Measurements from ENCODE around the gene ENOX1.

GRCh38 chr13:43377973-43378372 lies 408.8 kb downstream of the ENOX1 start:
- TF ChIP-seq CTCF (IDR thresholded peaks at IDR 0.05; ENCODE audit: borderline replicate concordance, extremely low read depth, low read length, poor library complexity, severe bottlenecking) = no peak
- no peak for TF ChIP-seq EZH2 (IDR thresholded peaks at IDR 0.05; ENCODE audit: borderline replicate concordance, low read depth, low read length, severe bottlenecking)
